ENCODE results near the gene C10orf105.

The C10orf105 gene

DNA sequence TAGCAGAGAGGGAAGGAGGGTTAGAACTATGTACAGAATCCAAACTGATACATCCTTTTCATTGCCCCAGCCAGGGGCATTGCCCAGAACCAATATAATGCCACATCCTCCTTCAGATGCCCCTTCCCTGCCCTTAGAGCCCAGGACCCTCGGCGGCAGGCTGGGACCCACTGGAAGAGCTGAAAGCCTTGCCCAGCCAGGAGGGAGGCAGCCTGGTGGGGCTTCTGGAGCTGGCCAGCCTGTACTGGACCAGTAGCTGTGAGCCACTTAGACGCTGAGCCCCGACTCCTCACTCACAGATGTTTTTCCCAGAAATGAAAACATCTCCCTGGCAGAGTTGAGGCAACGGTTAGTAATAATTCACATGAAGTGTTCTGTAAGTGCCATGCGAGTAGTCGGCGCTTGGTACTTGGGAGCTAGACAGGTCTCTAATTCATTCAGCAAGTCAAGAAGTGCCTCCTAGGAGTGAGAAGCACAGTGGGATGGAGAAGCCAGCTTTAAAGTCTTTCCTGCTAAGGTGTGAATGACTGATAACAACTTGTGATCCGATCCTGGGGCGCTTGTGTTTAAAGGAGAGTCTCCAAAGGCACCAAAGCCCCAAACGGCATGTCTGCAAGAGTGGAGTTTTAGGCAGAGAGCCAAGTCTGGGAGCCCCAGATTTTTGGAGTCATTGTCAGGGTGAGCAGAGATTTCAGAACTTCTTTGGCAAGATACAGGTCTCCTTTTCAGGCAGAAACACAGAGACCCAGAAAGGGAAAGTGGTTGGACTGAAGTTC lies 44.0 kb upstream of the C10orf105 start:
- DNase-seq (ENCODE audit: low spot score) = no peak
- Histone ChIP-seq H3K4me3 (no peak overlapping the region), H3K27ac (peak overlapping the region in 1 of 2 donors; percentile 43)
- no peak for TF ChIP-seq CTCF (IDR thresholded peaks at IDR 0.05)

DNA sequence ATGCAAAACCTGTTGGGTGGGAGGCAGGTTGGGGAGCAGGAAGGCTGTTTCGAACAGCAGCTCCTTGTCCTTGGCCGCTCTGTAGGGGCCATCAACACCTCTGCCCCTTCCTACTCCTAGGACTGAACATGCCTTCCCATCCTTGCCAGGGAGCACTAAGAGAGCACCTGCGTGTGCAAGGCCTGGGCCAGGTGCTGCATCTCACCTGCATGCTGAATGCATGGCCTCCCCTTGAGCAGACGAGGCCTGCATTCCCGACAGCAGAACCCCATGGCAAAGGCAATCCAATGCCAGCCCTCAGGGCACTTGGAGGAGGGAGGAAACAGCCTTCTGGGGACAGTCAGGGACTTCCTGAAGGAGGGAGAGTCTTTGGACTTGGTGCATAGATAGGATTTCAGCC lies 42.7 kb upstream of the C10orf105 start:
- no peak for TF ChIP-seq CTCF (IDR thresholded peaks at IDR 0.05)
- no peak for DNase-seq (ENCODE audit: low spot score)
- Histone ChIP-seq H3K4me3 (no peak overlapping the region), H3K27ac (peak overlapping the region in 1 of 2 donors; percentile 4)

DNA sequence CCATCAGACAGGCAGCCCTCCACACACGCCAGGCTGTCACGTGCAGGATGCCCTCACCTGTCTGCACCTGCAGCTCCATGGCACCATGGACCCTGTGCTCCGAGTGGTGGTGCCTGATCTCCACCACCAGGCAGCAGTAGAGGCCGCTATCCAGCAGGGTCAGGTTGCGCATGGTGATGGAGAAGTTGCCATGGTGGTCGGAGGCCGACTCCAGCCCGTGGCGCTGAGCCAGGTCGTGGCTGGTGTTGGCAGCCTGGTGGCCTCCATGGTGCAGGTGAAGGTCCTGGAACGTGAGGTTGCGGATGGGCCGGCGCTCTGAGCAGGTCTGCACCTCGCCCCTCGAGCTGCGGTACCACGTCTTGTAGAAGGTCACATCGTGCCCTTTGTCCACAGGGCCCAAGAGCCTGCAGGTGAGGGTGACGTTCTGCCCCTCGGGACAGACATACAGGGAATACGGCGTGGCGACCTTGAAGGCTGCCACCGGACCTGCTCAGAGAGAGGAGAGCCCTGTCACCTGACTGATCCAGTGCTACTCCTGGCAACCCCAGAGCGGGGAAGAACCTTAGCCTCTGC lies 42.0 kb upstream of the C10orf105 start:
- no peak for DNase-seq (ENCODE audit: low spot score)
- H3K27ac ChIP-seq = peak overlapping the region in 1 of 2 donors; percentile 4
- H3K4me3 ChIP-seq = no peak overlapping the region
- TF ChIP-seq CTCF (IDR thresholded peaks at IDR 0.05) = no peak

DNA sequence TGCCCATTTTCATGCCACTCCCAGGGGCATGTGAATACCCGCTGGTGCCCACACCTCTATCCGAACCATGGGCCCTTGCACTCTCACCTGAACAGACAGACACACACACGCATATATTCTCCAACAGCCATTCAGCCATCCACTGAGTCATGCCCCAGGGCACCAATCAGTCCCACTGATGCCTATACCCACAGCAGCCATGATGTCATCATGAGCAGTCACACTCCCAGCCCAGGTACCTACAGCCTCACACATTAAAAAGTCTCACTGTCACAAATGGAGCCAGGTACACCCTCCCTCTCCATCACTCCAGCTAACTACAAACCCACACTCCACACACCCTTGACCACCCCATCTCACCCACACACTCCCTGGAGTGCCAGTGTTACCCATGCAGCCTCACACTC lies 41.5 kb upstream of the C10orf105 start:
- no peak overlapping the region for H3K4me3 ChIP-seq
- H3K27ac ChIP-seq = peak overlapping the region in 1 of 2 donors; percentile 4
- DNase-seq (ENCODE audit: low spot score) = no peak
- TF ChIP-seq CTCF (IDR thresholded peaks at IDR 0.05) = no peak

DNA sequence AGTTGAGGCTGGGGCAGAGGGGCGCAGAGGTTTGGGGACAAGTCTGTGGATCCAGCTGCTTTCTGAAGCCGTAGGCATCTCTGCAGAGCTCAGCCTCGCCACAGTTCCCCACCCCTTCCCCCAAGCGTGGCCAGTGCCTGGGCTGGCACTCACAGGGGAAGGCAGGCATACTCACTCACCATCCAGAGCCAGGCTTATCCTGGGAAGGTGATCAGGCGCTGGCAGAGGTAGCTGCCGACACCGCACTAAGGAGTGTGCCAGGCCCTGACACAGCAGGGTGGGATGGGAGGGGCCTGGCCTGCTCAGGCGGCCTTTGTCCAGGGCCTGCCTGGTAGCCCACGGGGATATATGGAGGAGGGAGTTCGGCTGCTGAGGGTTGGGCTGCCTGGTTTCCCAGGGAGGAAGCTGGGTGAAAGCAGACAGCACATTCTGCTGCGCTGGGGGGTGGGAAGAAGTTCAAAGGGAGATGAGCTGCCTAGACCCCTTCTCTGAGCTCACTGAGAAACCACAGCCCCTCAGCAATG lies 37.9 kb upstream of the C10orf105 start:
- Histone ChIP-seq H3K4me3 (no peak overlapping the region), H3K27ac (peak overlapping the region in 1 of 2 donors; percentile 71)
- DNase-seq (ENCODE audit: low spot score) = no peak
- no peak for TF ChIP-seq CTCF (IDR thresholded peaks at IDR 0.05)

GRCh38 chr10:71756311-71757191 lies 37.0 kb upstream of the C10orf105 start:
- TF ChIP-seq CTCF (IDR thresholded peaks at IDR 0.05) = no peak
- Histone ChIP-seq H3K4me3 (no peak overlapping the region), H3K27ac (peak overlapping the region in 1 of 2 donors; percentile 71)
- no peak for DNase-seq (ENCODE audit: low spot score)

All from coronary artery (tissue), 2 donors.